ENCODE data around the gene TMEM238. TPM values are rescaled to one million over a fixed set of nuclear protein-coding genes. Genes with fewer than 3 reads are reported as not detected.

Gene TMEM238
- total RNA-seq, 2 donors from 2014 or later: 12.5 to 53.4 TPM

DNA sequence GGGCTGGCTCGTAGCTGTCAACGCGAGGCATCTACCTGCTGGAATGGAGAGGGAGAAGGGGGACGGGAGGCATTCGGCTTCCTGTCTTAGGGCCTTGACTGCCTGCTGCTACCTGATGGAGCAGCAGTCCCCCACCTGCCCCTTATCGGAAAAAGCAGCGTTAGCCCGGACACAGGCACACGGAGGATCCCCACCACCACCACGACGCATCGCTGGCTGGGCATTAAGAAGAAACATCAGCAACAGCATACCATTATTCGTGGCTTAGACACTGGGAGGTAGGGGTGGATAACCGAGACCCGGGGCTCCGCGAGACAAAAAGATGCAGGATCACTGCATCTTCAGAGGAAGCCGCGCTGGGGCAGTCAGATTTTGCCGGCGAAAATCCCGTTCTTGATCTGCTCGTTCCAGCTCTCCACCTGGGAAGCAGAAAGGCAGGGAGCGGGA is 30.7 kb downstream of the TMEM238 start:
- intact Hi-C loops (cut with DNase I): no loop called here
- H3K4me1 ChIP-seq: peaks cover 20% of the 10 kb centered on the region
- WGBS, 2 donors: 1 to 8% methylated on average over 15 to 24 of the region's 24 CpGs
- no peaks in the 10 kb centered on the region for H3K36me3 ChIP-seq (replicated peaks in 1 of 2; ENCODE audit: insufficient read depth in 1 of 2, low read depth in 2 of 2)
- TF ChIP-seq, protein P1, sequence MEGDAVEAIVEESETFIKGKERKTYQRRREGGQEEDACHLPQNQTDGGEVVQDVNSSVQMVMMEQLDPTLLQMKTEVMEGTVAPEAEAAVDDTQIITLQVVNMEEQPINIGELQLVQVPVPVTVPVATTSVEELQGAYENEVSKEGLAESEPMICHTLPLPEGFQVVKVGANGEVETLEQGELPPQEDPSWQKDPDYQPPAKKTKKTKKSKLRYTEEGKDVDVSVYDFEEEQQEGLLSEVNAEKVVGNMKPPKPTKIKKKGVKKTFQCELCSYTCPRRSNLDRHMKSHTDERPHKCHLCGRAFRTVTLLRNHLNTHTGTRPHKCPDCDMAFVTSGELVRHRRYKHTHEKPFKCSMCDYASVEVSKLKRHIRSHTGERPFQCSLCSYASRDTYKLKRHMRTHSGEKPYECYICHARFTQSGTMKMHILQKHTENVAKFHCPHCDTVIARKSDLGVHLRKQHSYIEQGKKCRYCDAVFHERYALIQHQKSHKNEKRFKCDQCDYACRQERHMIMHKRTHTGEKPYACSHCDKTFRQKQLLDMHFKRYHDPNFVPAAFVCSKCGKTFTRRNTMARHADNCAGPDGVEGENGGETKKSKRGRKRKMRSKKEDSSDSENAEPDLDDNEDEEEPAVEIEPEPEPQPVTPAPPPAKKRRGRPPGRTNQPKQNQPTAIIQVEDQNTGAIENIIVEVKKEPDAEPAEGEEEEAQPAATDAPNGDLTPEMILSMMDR (IDR thresholded peaks at IDR 0.05): no peak
- no peak for TF ChIP-seq POLR2A (IDR thresholded peaks at IDR 0.05)
- H3K4me3 ChIP-seq: peak overlapping the region in 1 of 2 donors; percentile 5
- ATAC-seq (no peak), DNase-seq (no peak)
- H3K27ac ChIP-seq: no peak overlapping the region
- no peaks in the 10 kb centered on the region for H3K9me3 ChIP-seq
- peaks cover 0 to 20% of the 10 kb centered on the region in 2 donors for H3K27me3 ChIP-seq

DNA sequence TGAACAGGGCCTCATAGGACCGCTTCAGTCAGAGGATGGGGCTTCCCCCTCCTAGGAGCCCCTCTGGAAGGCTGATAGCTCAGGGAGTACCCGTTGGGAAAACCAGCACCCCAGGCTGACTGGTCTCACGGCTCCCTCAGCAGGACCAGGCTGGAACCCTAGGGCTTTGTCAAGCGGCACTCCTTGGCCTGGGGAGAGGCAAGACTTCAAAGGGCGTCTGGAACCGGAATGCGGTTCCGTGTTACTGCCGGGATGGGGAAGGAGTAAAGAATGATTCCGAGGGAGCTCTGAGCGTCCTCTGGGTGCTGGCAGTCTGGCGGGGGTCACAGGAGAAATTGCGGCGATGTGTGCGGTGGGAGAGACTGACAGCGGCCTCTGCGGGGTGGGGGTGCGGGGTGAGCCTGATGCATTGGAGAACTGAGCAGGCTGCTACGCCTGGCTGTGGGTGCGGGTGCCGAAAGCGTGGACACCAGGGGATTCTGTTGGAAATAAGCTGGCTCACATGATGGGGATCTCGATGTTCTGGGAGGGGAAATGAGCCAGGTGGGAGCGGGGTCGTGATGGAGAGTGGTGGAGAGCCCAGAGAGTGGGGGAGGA is 31.4 kb downstream of the TMEM238 start:
- WGBS, 2 donors: 47 to 65% methylated on average over 16 to 25 of the region's 25 CpGs
- ATAC-seq: no peak
- no peak for DNase-seq
- intact Hi-C loops (cut with DNase I): no loop called here
- Histone ChIP-seq H3K27ac (no peak overlapping the region), H3K4me3 (no peak overlapping the region), H3K36me3 (replicated peaks in 1 of 2; ENCODE audit: insufficient read depth in 1 of 2, low read depth in 2 of 2) (no peaks in the 10 kb centered on the region), H3K27me3 (peaks cover 0 to 20% of the 10 kb centered on the region in 2 donors), H3K9me3 (no peaks in the 10 kb centered on the region), H3K4me1 (peaks cover 20% of the 10 kb centered on the region)
- no peak for TF ChIP-seq POLR2A (IDR thresholded peaks at IDR 0.05)
- TF ChIP-seq, protein P1 (IDR thresholded peaks at IDR 0.05): no peak

DNA sequence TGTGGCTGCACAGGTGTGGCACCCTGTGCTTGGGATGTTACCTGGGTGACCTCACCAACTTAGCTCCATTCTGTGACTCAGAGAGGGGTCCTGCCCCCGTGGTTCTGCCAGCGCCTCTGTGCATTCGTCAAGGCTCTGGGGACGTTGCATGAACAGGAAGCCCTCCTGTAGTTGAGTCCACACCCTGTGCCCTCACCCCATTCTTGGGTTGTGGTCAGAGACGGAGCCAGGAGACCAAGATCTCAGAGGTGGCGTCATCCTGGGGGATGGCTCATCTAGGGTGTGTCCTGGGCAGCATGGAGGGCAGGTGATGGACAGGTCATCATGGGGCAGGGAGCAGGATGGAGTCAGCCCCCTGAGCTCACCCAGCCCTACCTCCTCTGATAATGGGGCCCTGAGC is 32.1 kb downstream of the TMEM238 start:
- Histone ChIP-seq H3K9me3 (no peaks in the 10 kb centered on the region), H3K4me3 (no peak overlapping the region), H3K27ac (no peak overlapping the region), H3K36me3 (replicated peaks in 1 of 2; ENCODE audit: insufficient read depth in 1 of 2, low read depth in 2 of 2) (peaks cover 0 to 1% of the 10 kb centered on the region in 2 donors), H3K27me3 (peaks cover 0 to 20% of the 10 kb centered on the region in 2 donors), H3K4me1 (peaks cover 20% of the 10 kb centered on the region)
- WGBS, 2 donors: 58 to 63% methylated on average over 6 of the region's 6 CpGs
- DNase-seq (no peak), ATAC-seq (no peak)
- intact Hi-C loops (cut with DNase I): no loop called here
- TF ChIP-seq POLR2A (IDR thresholded peaks at IDR 0.05): no peak
- TF ChIP-seq, protein P1 (IDR thresholded peaks at IDR 0.05): no peak

DNA sequence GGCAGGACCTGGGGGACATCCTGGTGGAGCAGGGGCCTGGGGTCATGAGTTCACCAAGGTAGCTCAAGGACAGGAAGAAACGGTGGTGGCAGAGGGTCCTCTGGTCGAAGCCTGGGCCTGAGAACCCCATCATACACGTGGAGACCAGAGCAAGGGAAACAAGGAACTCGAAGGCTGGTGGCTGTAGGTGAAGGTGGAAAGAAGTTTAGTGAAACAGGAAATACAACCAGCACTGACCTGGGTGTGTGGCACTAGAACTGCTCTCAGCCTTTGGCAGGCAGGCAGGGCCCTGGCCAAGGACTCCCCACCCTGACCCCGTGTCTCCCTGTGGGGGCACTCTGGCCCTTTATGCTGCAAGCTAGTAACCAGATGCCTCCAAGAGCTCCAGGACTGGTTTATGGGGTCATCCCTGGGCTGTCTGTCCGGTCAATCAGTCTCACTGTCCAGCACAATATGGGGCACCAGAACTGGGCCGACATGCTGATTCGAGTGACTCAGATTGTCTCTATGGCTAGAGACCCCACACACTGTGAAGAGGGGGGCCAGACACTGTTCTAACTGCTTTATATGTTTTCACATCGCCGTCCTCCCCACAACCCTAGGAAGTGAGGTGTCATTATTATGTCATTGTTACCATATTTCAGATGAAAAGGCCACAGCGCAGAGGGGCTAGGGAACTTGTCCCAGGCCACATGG is 33.3 kb downstream of the TMEM238 start:
- DNase-seq: no peak
- intact Hi-C loops (cut with DNase I): no loop called here
- Histone ChIP-seq H3K27me3 (peaks cover 0 to 20% of the 10 kb centered on the region in 2 donors), H3K36me3 (replicated peaks in 1 of 2; ENCODE audit: insufficient read depth in 1 of 2, low read depth in 2 of 2) (peaks cover 0 to 1% of the 10 kb centered on the region in 2 donors), H3K4me1 (peaks cover 20% of the 10 kb centered on the region), H3K9me3 (no peaks in the 10 kb centered on the region), H3K4me3 (no peak overlapping the region), H3K27ac (no peak overlapping the region)
- 62 to 64% methylated on average over 9 to 11 of the region's 11 CpGs for WGBS, 2 donors
- no peak for ATAC-seq
- no peak for TF ChIP-seq POLR2A (IDR thresholded peaks at IDR 0.05)
- TF ChIP-seq, protein P1 (IDR thresholded peaks at IDR 0.05): no peak
